Loucy (cell line): ENCODE measurements around the gene PRXL2A.

Source experiments
- H2AFZ ChIP-seq: fragments of 200-600 bp; sonication (generic); 2 replicates; pipeline ENCODE4 v1.6.0; 2016; ENCODE audit warnings: antibody characterized with exemption, mild to moderate bottlenecking, low read length, moderate library complexity
- H3F3A ChIP-seq: fragments of 200-600 bp; 2 replicates; pipeline ENCODE4 v1.6.0; 2016; ENCODE audit warnings: antibody characterized with exemption, low read depth, mild to moderate bottlenecking
- H3K27me3 ChIP-seq: fragments of 200-600 bp; sonication (generic); 2 replicates; pipeline ENCODE4 v1.6.1; 2014; ENCODE audit warnings: low read length, mild to moderate bottlenecking; ENCODE audit not compliant: insufficient read depth, poor library complexity, severe bottlenecking
- H3K36me3 ChIP-seq: fragments of 200-600 bp; sonication (generic); 2 replicates; pipeline ENCODE4 v1.6.1; 2016; ENCODE audit warnings: low read length; ENCODE audit not compliant: insufficient read depth
- H3K4me1 ChIP-seq: fragments of 200-600 bp; sonication (generic); 2 replicates; pipeline ENCODE4 v1.5.1; 2014; ENCODE audit warnings: low read length, mild to moderate bottlenecking; ENCODE audit not compliant: insufficient read depth, poor library complexity, severe bottlenecking
- H3K4me2 ChIP-seq: fragments of 200-600 bp; sonication (generic); 2 replicates; pipeline ENCODE4 v1.6.0; 2014; ENCODE audit warnings: antibody characterized with exemption, low read length, low read depth, mild to moderate bottlenecking; ENCODE audit not compliant: poor library complexity, severe bottlenecking
- H3K4me3 ChIP-seq: fragments of 200-600 bp; sonication (generic); 2 replicates; pipeline ENCODE4 v1.5.1; 2014; ENCODE audit warnings: low read length, mild to moderate bottlenecking, mixed read lengths; ENCODE audit not compliant: poor library complexity, severe bottlenecking
- H3K79me2 ChIP-seq: fragments of 200-600 bp; sonication (generic); 2 replicates; pipeline ENCODE4 v1.6.1; 2014; ENCODE audit warnings: low read length; ENCODE audit not compliant: insufficient read depth
- H3K9ac ChIP-seq: fragments of 200-600 bp; sonication (generic); 2 replicates; pipeline ENCODE4 v1.6.0; 2014; ENCODE audit warnings: mild to moderate bottlenecking, low read depth, low read length, moderate library complexity; ENCODE audit not compliant: poor library complexity, severe bottlenecking
- H3K9me2 ChIP-seq: fragments of 200-600 bp; sonication (generic); replicated peaks from 2 replicates; pipeline ENCODE4 v1.6.1; 2016; ENCODE audit warnings: low read depth, low read length, mixed read lengths
- H3K9me3 ChIP-seq: fragments of 200-600 bp; sonication (generic); 2 replicates; pipeline ENCODE4 v1.6.1; 2014; ENCODE audit warnings: mild to moderate bottlenecking, antibody characterized with exemption, low read length, low read depth; ENCODE audit not compliant: insufficient read depth
- H4K20me1 ChIP-seq: fragments of 200-600 bp; sonication (generic); 2 replicates; pipeline ENCODE4 v1.6.0; 2014; ENCODE audit warnings: antibody characterized with exemption, low read length, mild to moderate bottlenecking; ENCODE audit not compliant: insufficient read depth, poor library complexity, severe bottlenecking
- CTCF ChIP-seq: fragments of 200-600 bp; sonication (generic); conservative IDR thresholded peaks from 2 replicates; pipeline ENCODE4 v1.5.1; 2014; ENCODE audit warnings: mild to moderate bottlenecking, antibody characterized with exemption, low read length

Gene PRXL2A

GRCh38 chr10:80485946-80486764, 77.8 kb downstream of the PRXL2A start:
- H3K9ac ChIP-seq = no peak overlapping the region
- H3K4me2 ChIP-seq = no peak overlapping the region
- H4K20me1 ChIP-seq = peaks cover 8% of the 10 kb centered on the region
- H3K27me3 ChIP-seq = no peaks in the 10 kb centered on the region
- no peak for TF ChIP-seq CTCF
- H3K4me1 ChIP-seq = peaks cover 25% of the 10 kb centered on the region
- H3K9me2 ChIP-seq = no peaks in the 10 kb centered on the region
- H3K36me3 ChIP-seq = peaks cover 27% of the 10 kb centered on the region; the same call in 1 of the 2 replicates
- H2AFZ ChIP-seq = no peak overlapping the region
- H3K9me3 ChIP-seq = no peaks in the 10 kb centered on the region
- H3F3A ChIP-seq = no peaks in the 10 kb centered on the region
- no peak overlapping the region for H3K4me3 ChIP-seq
- H3K79me2 ChIP-seq = peaks cover 82% of the 10 kb centered on the region
